ENCODE data around the gene MEIG1.

DNA sequence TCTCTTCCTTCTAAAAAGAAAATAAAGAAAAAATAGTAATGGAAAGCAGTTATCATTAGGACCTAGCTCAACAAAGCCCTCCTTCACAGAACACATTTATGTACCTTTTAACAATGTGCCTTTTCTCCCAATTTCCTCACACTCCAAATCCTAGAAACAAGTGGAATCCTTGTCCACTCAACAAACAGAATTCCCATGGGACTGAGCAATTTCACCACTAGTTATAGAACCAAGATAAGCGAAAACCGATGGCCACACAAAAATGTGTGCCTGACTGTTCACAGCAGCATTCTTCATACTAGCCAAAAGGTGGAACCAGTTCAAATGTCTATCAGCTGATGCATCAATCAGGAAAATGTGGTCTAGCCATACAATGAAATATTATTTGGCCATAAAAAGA, 22.6 kb upstream of the MEIG1 start:
- TF ChIP-seq L3MBTL2 (conservative IDR thresholded peaks at IDR 0.05) (no peak), HDGF (IDR thresholded peaks at IDR 0.05; ENCODE audit: borderline replicate concordance) (no peak), SP1 (IDR thresholded peaks at IDR 0.05) (no peak), FOXA1 (IDR thresholded peaks at IDR 0.05) (no peak), ELF4 (IDR thresholded peaks at IDR 0.05) (no peak)

Measured in HEK293T (cell line).